Natural killer cell (primary cell): ENCODE measurements around the gene SRRT. TPM values are rescaled to one million over a fixed set of nuclear protein-coding genes. Genes with fewer than 3 reads are reported as not detected.

Source experiments
- ATAC-seq, 3 donors: fragments of 150-1000 bp in 2 of 3; fragments of 200-7000 bp in 1 of 3; cut with Tn5 transposase; 1 replicate in 1 of 3; 2 replicates in 2 of 3; pipeline ENCODE4 v1.10.0; 2021; ENCODE audit warnings: mild to moderate bottlenecking in 2 of 3, moderate library complexity in 2 of 3
- DNase-seq, 2 donors: peaks; one replicate each; pipeline versions ENCODE4 v3.0.0 to v3.0.0-alpha.2; 2013 to 2021; ENCODE audit warnings: mixed read lengths in 1 of 2
- H3K27ac ChIP-seq: one replicate; pipeline ENCODE4 v1.5.1; 2013; ENCODE audit warnings: mild to moderate bottlenecking, low read length
- H3K27me3 ChIP-seq: one replicate; pipeline ENCODE4 v1.6.1; 2013; ENCODE audit warnings: low read length; ENCODE audit not compliant: control insufficient read depth, insufficient read depth
- H3K36me3 ChIP-seq: one replicate; pipeline ENCODE4 v1.6.1; 2013; ENCODE audit warnings: low read length; ENCODE audit not compliant: control insufficient read depth, insufficient read depth
- H3K4me1 ChIP-seq: one replicate; pipeline ENCODE4 v1.6.1; 2013; ENCODE audit warnings: low read length; ENCODE audit not compliant: control insufficient read depth, insufficient read depth
- H3K4me3 ChIP-seq: one replicate; pipeline ENCODE4 v1.5.1; 2013; ENCODE audit warnings: low read length
- H3K9me3 ChIP-seq: one replicate; pipeline ENCODE4 v1.6.1; 2013; ENCODE audit warnings: low read length; ENCODE audit not compliant: control insufficient read depth, insufficient read depth
- H3K27ac Mint-ChIP-seq, 2 donors: one replicate each; pipeline ENCODE4 v1.8.0; 2022; ENCODE audit warnings: mild to moderate bottlenecking in 2 of 2, mixed read lengths in 2 of 2, moderate library complexity in 1 of 2
- H3K27me3 Mint-ChIP-seq, 2 donors: one replicate each; pipeline ENCODE4 v1.8.0; 2022; ENCODE audit warnings: low read depth in 2 of 2, mixed read lengths in 2 of 2
- H3K36me3 Mint-ChIP-seq: one replicate; pipeline ENCODE4 v1.8.0; 2022; ENCODE audit warnings: mixed read lengths
- H3K4me1 Mint-ChIP-seq, 2 donors: one replicate each; pipeline ENCODE4 v1.8.0; 2022; ENCODE audit warnings: mixed read lengths in 2 of 2
- H3K4me3 Mint-ChIP-seq: one replicate; pipeline ENCODE4 v1.8.0; 2022; ENCODE audit warnings: mild to moderate bottlenecking, moderate library complexity, mixed read lengths
- H3K9me3 Mint-ChIP-seq, 2 donors: one replicate each; pipeline ENCODE4 v1.8.0; 2022; ENCODE audit warnings: mixed read lengths in 2 of 2
- CTCF ChIP-seq: fragments of 200-600 bp; IDR thresholded peaks from one replicate; pipeline ENCODE4 v1.8.0; 2022; ENCODE audit warnings: antibody characterized with exemption
- WGBS: methylation state at CpG from one replicate; pipeline ENCODE4 v1.1.7; 2013; ENCODE audit warnings: missing lambda C conversion rate; ENCODE audit not compliant: insufficient coverage; 5-methylcytosine and 5-hydroxymethylcytosine counted together
- intact Hi-C: fragments of 100-400 bp; cut with micrococcal nuclease; formaldehyde crosslinking; loops from one replicate; pipeline ENCODE4 v1.14.2; 2022
- total RNA-seq, 4 donors: library from RNA; stranded (reverse); fragments of 120-200 nt in 1 of 4; gene quantifications; one replicate each; pipeline versions ENCODE4 v1.2.3 to v1.2.4, GENCODE V29; 2013 to 2022

Gene SRRT
- total RNA-seq, 3 donors from 2014 or later (not counting 1 experiment from before 2014, with no cell fraction given): 281 to 307 (median 288) TPM

- WGBS: 2% methylated on average over 93 of the region's 95 CpGs
- Histone ChIP-seq H3K4me1 (peaks cover 23% of the 10 kb centered on the region), H3K27ac (no peak overlapping the region), H3K4me3 (no peak overlapping the region), H3K27me3 (peaks cover 24% of the 10 kb centered on the region), H3K9me3 (no peaks in the 10 kb centered on the region), H3K36me3 (no peaks in the 10 kb centered on the region)
- Mint-ChIP-seq H3K36me3 (no peaks in the 10 kb centered on the region), H3K4me1 (peaks cover 6 to 8% of the 10 kb centered on the region in 2 donors), H3K27me3 (peaks cover 36 to 50% of the 10 kb centered on the region in 2 donors), H3K9me3 (no peaks in the 10 kb centered on the region), H3K27ac (no peak overlapping the region), H3K4me3 (peak overlapping the region; percentile 75)
- DNase-seq: peak; percentile 56 to 77
- TF ChIP-seq CTCF: peak; percentile 67
- peak; percentile 32 to 57 (median 55) for ATAC-seq
- intact Hi-C loops: loop anchor here (1.0 to 5.0 kb wide), 2 partner anchors 162 to 180 kb away; no protein-coding TSS in a partner anchor
These were observed 22.1 kb downstream of the SRRT start for GRCh38 chr7:100896732-100897608.

GRCh38 chr7:100897772-100898454 lies 23.0 kb downstream of the SRRT start:
- H3K4me3 Mint-ChIP-seq: peak overlapping the region; percentile 75
- no peak overlapping the region for H3K4me3 ChIP-seq
- H3K27ac ChIP-seq: no peak overlapping the region
- peaks cover 30 to 41% of the 10 kb centered on the region in 2 donors for H3K27me3 Mint-ChIP-seq
- H3K36me3 Mint-ChIP-seq: no peaks in the 10 kb centered on the region
- H3K27ac Mint-ChIP-seq: no peak overlapping the region
- WGBS: 79% methylated on average over 12 of the region's 13 CpGs
- DNase-seq: no peak
- H3K4me1 ChIP-seq: peaks cover 23% of the 10 kb centered on the region
- no peaks in the 10 kb centered on the region for H3K9me3 Mint-ChIP-seq
- ATAC-seq: no peak
- intact Hi-C loops: loop anchor here (1.0 to 5.0 kb wide), 2 partner anchors 161 to 179 kb away; no protein-coding TSS in a partner anchor
- peaks cover 6 to 8% of the 10 kb centered on the region in 2 donors for H3K4me1 Mint-ChIP-seq
- H3K9me3 ChIP-seq: no peaks in the 10 kb centered on the region
- H3K27me3 ChIP-seq: peaks cover 22% of the 10 kb centered on the region
- H3K36me3 ChIP-seq: no peaks in the 10 kb centered on the region
- TF ChIP-seq CTCF: no peak

- Mint-ChIP-seq H3K27ac (no peak overlapping the region), H3K4me3 (no peak overlapping the region), H3K4me1 (peaks cover 6 to 8% of the 10 kb centered on the region in 2 donors), H3K36me3 (no peaks in the 10 kb centered on the region), H3K9me3 (no peaks in the 10 kb centered on the region), H3K27me3 (peaks cover 28 to 33% of the 10 kb centered on the region in 2 donors)
- Histone ChIP-seq H3K27ac (no peak overlapping the region), H3K36me3 (no peaks in the 10 kb centered on the region), H3K9me3 (no peaks in the 10 kb centered on the region), H3K27me3 (peaks cover 22% of the 10 kb centered on the region), H3K4me1 (peaks cover 23% of the 10 kb centered on the region), H3K4me3 (no peak overlapping the region)
- TF ChIP-seq CTCF: no peak
- intact Hi-C loops: loop anchor here (5.0 kb wide), 1 partner anchor 178 kb away; no protein-coding TSS in a partner anchor
- no peak for DNase-seq
- WGBS: 98% methylated on average over 4 of the region's 5 CpGs
- no peak for ATAC-seq
These were observed 24.5 kb downstream of the SRRT start for GRCh38 chr7:100899432-100899831.
